A549 (cell line): ENCODE measurements around the gene ABHD6.

Source experiments
- CBX2 ChIP-seq: fragments of 200-600 bp; sonication (generic); IDR thresholded peaks from 2 replicates; pipeline ENCODE4 v1.6.1; 2016; ENCODE audit warnings: low read depth, mild to moderate bottlenecking, borderline replicate concordance
- MYC ChIP-seq: IDR thresholded peaks from 2 replicates; pipeline ENCODE4 v1.6.1; 2012; ENCODE audit warnings: mild to moderate bottlenecking, inconsistent platforms, low read length, improper control_type of control experiment, borderline replicate concordance
- NR3C1 ChIP-seq: fragments of >200 bp; sonication (Bioruptor Twin); formaldehyde crosslinking; IDR thresholded peaks from 3 replicates; pipeline ENCODE4 v1.6.1; 2017
- POLR2A ChIP-seq: IDR thresholded peaks from 2 replicates; pipeline ENCODE4 v1.6.1; 2012; ENCODE audit warnings: mild to moderate bottlenecking, low read length
- POLR2AphosphoS2 ChIP-seq: conservative IDR thresholded peaks from 2 replicates; pipeline ENCODE4 v1.6.1; 2012; ENCODE audit warnings: low read length, improper control_type of control experiment, inconsistent platforms
- RCOR1 ChIP-seq: fragments of 150-350 bp; IDR thresholded peaks from 2 replicates; pipeline ENCODE4 v1.6.1; 2014; ENCODE audit warnings: antibody characterized with exemption, low read length, low read depth
- RNF2 ChIP-seq: fragments of 200-600 bp; sonication (generic); IDR thresholded peaks from 2 replicates; pipeline ENCODE4 v1.6.1; 2016; ENCODE audit warnings: low read depth, mild to moderate bottlenecking, antibody characterized with exemption, moderate library complexity, borderline replicate concordance
- TF ChIP-seq, protein P1 (sequence below): fragments of >200 bp; sonication (Bioruptor Twin); formaldehyde crosslinking; IDR thresholded peaks from 3 replicates; pipeline ENCODE4 v1.5.1; 2016

GRCh38 chr3:58329922-58330413 is 92.4 kb downstream of the ABHD6 start:
- TF ChIP-seq MYC (no peak), POLR2AphosphoS2 (no peak), RCOR1 (no peak), POLR2A (no peak), RNF2 (no peak), CBX2 (no peak), NR3C1 (no peak)
- TF ChIP-seq, protein P1, sequence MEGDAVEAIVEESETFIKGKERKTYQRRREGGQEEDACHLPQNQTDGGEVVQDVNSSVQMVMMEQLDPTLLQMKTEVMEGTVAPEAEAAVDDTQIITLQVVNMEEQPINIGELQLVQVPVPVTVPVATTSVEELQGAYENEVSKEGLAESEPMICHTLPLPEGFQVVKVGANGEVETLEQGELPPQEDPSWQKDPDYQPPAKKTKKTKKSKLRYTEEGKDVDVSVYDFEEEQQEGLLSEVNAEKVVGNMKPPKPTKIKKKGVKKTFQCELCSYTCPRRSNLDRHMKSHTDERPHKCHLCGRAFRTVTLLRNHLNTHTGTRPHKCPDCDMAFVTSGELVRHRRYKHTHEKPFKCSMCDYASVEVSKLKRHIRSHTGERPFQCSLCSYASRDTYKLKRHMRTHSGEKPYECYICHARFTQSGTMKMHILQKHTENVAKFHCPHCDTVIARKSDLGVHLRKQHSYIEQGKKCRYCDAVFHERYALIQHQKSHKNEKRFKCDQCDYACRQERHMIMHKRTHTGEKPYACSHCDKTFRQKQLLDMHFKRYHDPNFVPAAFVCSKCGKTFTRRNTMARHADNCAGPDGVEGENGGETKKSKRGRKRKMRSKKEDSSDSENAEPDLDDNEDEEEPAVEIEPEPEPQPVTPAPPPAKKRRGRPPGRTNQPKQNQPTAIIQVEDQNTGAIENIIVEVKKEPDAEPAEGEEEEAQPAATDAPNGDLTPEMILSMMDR, result no peak
